Suprapubic skin (tissue), 4 donors: ENCODE data around the gene URAD. TPM values are rescaled to one million over a fixed set of nuclear protein-coding genes. Genes with fewer than 3 reads are reported as not detected.
A peak's percentile ranks its signal among the peaks of the same experiment; 100 is the strongest.

Experiments
- DNase-seq, 2 donors: peaks; one replicate each; pipeline ENCODE4 v3.0.0-alpha.2; 2019; ENCODE audit warnings: low spot score in 2 of 2
- H3K27ac ChIP-seq: fragments of 200-600 bp; sonication (generic); one replicate; pipeline ENCODE4 v1.5.1; 2019
- H3K27me3 ChIP-seq: fragments of 200-600 bp; sonication (generic); one replicate; pipeline ENCODE4 v1.5.1; 2019
- H3K36me3 ChIP-seq: fragments of 200-600 bp; sonication (generic); one replicate; pipeline ENCODE4 v1.5.1; 2019
- H3K4me1 ChIP-seq: fragments of 200-600 bp; sonication (generic); one replicate; pipeline ENCODE4 v1.5.1; 2019
- H3K4me3 ChIP-seq: fragments of 200-600 bp; sonication (generic); one replicate; pipeline ENCODE4 v1.5.1; 2019; ENCODE audit warnings: mild to moderate bottlenecking
- H3K9me3 ChIP-seq: fragments of 200-600 bp; sonication (generic); one replicate; pipeline ENCODE4 v1.5.1; 2019
- CTCF ChIP-seq, 2 donors: fragments of 200-600 bp in 1 of 2; fragments of 450-650 bp in 1 of 2; sonication (generic) in 1 of 2; IDR thresholded peaks; one replicate each; pipeline ENCODE4 v1.5.1; 2016 to 2019; ENCODE audit warnings: antibody characterized with exemption in 2 of 2, mild to moderate bottlenecking in 1 of 2, moderate library complexity in 1 of 2
- EP300 ChIP-seq: sonication (generic); formaldehyde crosslinking; IDR thresholded peaks from one replicate; pipeline ENCODE4 v1.6.1; 2017; ENCODE audit warnings: antibody characterized with exemption
- POLR2A ChIP-seq, 2 donors: fragments of 450-650 bp; IDR thresholded peaks; one replicate each; pipeline ENCODE4 v1.6.1; 2017; ENCODE audit warnings: antibody characterized with exemption in 2 of 2, mild to moderate bottlenecking in 2 of 2, moderate library complexity in 2 of 2
- POLR2AphosphoS5 ChIP-seq, 3 donors: sonication (generic); formaldehyde crosslinking; IDR thresholded peaks; one replicate each; pipeline ENCODE4 v1.6.1; 2017; ENCODE audit warnings: antibody characterized with exemption in 3 of 3
- WGBS: methylation state at CpG from one replicate; pipeline ENCODE4 v1.1.5; 2018; 5-methylcytosine and 5-hydroxymethylcytosine counted together
- total RNA-seq, 4 donors: library from RNA; depleted of rRNA; stranded (reverse); fragments of >200 nt; gene quantifications; one replicate each; pipeline ENCODE4 v1.1.0, GENCODE V29; 2016

Gene URAD
- total RNA-seq, 4 donors from 2014 or later, result not detected

- DNase-seq, result peak in 1 of 2 donors; percentile 41
- Histone ChIP-seq H3K9me3 (no peaks in the 10 kb centered on the region), H3K4me1 (peaks cover 36% of the 10 kb centered on the region), H3K36me3 (no peaks in the 10 kb centered on the region), H3K4me3 (peak overlapping the region; percentile 20), H3K27ac (no peak overlapping the region), H3K27me3 (peaks cover 100% of the 10 kb centered on the region)
- no peak for TF ChIP-seq CTCF (IDR thresholded peaks at IDR 0.05)
- TF ChIP-seq POLR2AphosphoS5 (IDR thresholded peaks at IDR 0.05), result no peak
- no peak for TF ChIP-seq POLR2A (IDR thresholded peaks at IDR 0.05)
- TF ChIP-seq EP300, result no peak
- 6% methylated on average over 43 of the region's 80 CpGs for WGBS
Measured at GRCh38 chr13:27977476-27978300, 10.8 kb downstream of the URAD start.

GRCh38 chr13:27976362-27977091 is 12.0 kb downstream of the URAD start:
- Histone ChIP-seq H3K4me3 (no peak overlapping the region), H3K4me1 (peaks cover 36% of the 10 kb centered on the region)

GRCh38 chr13:27975564-27976361 is 12.7 kb downstream of the URAD start:
- 3% methylated on average over 22 of the region's 51 CpGs for WGBS
- no peak for TF ChIP-seq EP300
- TF ChIP-seq CTCF (IDR thresholded peaks at IDR 0.05), result no peak
- no peak for TF ChIP-seq POLR2AphosphoS5 (IDR thresholded peaks at IDR 0.05)
- no peak for TF ChIP-seq POLR2A (IDR thresholded peaks at IDR 0.05)
- Histone ChIP-seq H3K4me3 (no peak overlapping the region), H3K4me1 (peaks cover 36% of the 10 kb centered on the region), H3K9me3 (no peaks in the 10 kb centered on the region), H3K27me3 (peaks cover 100% of the 10 kb centered on the region), H3K36me3 (no peaks in the 10 kb centered on the region), H3K27ac (no peak overlapping the region)
- DNase-seq, result peak in 1 of 2 donors; percentile 61

More at GRCh38 chr13:27976362-27977091, 12.0 kb downstream of the URAD start:
- Histone ChIP-seq H3K36me3 (no peaks in the 10 kb centered on the region), H3K27me3 (peaks cover 100% of the 10 kb centered on the region), H3K27ac (no peak overlapping the region), H3K9me3 (no peaks in the 10 kb centered on the region)
- no peak for TF ChIP-seq CTCF (IDR thresholded peaks at IDR 0.05)
- TF ChIP-seq POLR2A (IDR thresholded peaks at IDR 0.05), result no peak
- no peak for TF ChIP-seq EP300
- TF ChIP-seq POLR2AphosphoS5 (IDR thresholded peaks at IDR 0.05), result no peak
- WGBS, result 29% methylated on average over 8 of the region's 12 CpGs
- DNase-seq, result peak in 1 of 2 donors; percentile 32

- DNase-seq, result peak in 1 of 2 donors; percentile 16
- 25% methylated on average over 7 of the region's 7 CpGs for WGBS
- no peaks in the 10 kb centered on the region for H3K36me3 ChIP-seq
- H3K4me3 ChIP-seq, result no peak overlapping the region
- peaks cover 22% of the 10 kb centered on the region for H3K4me1 ChIP-seq
- no peaks in the 10 kb centered on the region for H3K9me3 ChIP-seq
- H3K27me3 ChIP-seq, result peaks cover 100% of the 10 kb centered on the region
- TF ChIP-seq EP300 (no peak), POLR2AphosphoS5 (IDR thresholded peaks at IDR 0.05) (no peak), CTCF (IDR thresholded peaks at IDR 0.05) (no peak), POLR2A (IDR thresholded peaks at IDR 0.05) (no peak)
- no peak overlapping the region for H3K27ac ChIP-seq
Measured at GRCh38 chr13:27973961-27974662, 14.4 kb downstream of the URAD start.
